ENCODE measurements around the gene ZSCAN10.
A peak's percentile ranks its signal among the peaks of the same experiment; 100 is the strongest.
"Not testable (repeated sequence)": the region's sequence is repeated elsewhere in the genome, so short reads cannot be mapped to it uniquely, and the experiment has no call there.

The ZSCAN10 gene

GRCh38 chr16:3057181-3058138, 41.6 kb downstream of the ZSCAN10 start:
- Histone ChIP-seq H3K36me3 (ENCODE audit: insufficient read depth, low read length) (no peaks in the 10 kb centered on the region), H3F3A (ENCODE audit: low read depth) (no peaks in the 10 kb centered on the region), H4K20me1 (ENCODE audit: insufficient read depth, low read length, poor library complexity, severe bottlenecking) (peaks cover 8% of the 10 kb centered on the region), H3K9me3 (ENCODE audit: insufficient read depth, low read depth, low read length) (no peaks in the 10 kb centered on the region), H3K27me3 (ENCODE audit: insufficient read depth, low read length, poor library complexity, severe bottlenecking) (no peaks in the 10 kb centered on the region), H3K4me1 (ENCODE audit: insufficient read depth, low read length, poor library complexity, severe bottlenecking) (peaks cover 10% of the 10 kb centered on the region), H3K9me2 (replicated peaks; ENCODE audit: low read depth, low read length) (no peaks in the 10 kb centered on the region), H3K4me2 (ENCODE audit: low read depth, low read length, poor library complexity, severe bottlenecking) (peak overlapping the region; percentile 63), H3K9ac (ENCODE audit: low read depth, low read length, poor library complexity, severe bottlenecking) (peak overlapping the region; percentile 88), H2AFZ (ENCODE audit: low read length) (no peak overlapping the region), H3K4me3 (ENCODE audit: low read length, poor library complexity, severe bottlenecking) (peak overlapping the region; percentile 82), H3K79me2 (ENCODE audit: insufficient read depth, low read length) (peaks cover 18% of the 10 kb centered on the region; the same call in 1 of the 2 replicates)
- TF ChIP-seq EZH2phosphoT487 (IDR thresholded peaks at IDR 0.05; ENCODE audit: borderline replicate concordance) (no peak), CTCF (conservative IDR thresholded peaks at IDR 0.05; ENCODE audit: low read length) (no peak)

GRCh38 chr16:3056336-3057180, 42.5 kb downstream of the ZSCAN10 start:
- H3K9me3 ChIP-seq (ENCODE audit: insufficient read depth, low read depth, low read length), result no peaks in the 10 kb centered on the region
- no peaks in the 10 kb centered on the region for H3K36me3 ChIP-seq (ENCODE audit: insufficient read depth, low read length)
- H3K79me2 ChIP-seq (ENCODE audit: insufficient read depth, low read length), result peaks cover 18% of the 10 kb centered on the region; the same call in 1 of the 2 replicates
- no peaks in the 10 kb centered on the region for H3K9me2 ChIP-seq (replicated peaks; ENCODE audit: low read depth, low read length)
- H3K4me1 ChIP-seq (ENCODE audit: insufficient read depth, low read length, poor library complexity, severe bottlenecking), result peaks cover 10% of the 10 kb centered on the region
- H3F3A ChIP-seq (ENCODE audit: low read depth), result no peaks in the 10 kb centered on the region
- no peak overlapping the region for H3K4me3 ChIP-seq (ENCODE audit: low read length, poor library complexity, severe bottlenecking)
- H4K20me1 ChIP-seq (ENCODE audit: insufficient read depth, low read length, poor library complexity, severe bottlenecking), result peaks cover 8% of the 10 kb centered on the region
- H2AFZ ChIP-seq (ENCODE audit: low read length), result no peak overlapping the region
- peak overlapping the region; percentile 63 for H3K4me2 ChIP-seq (ENCODE audit: low read depth, low read length, poor library complexity, severe bottlenecking)
- no peak overlapping the region for H3K9ac ChIP-seq (ENCODE audit: low read depth, low read length, poor library complexity, severe bottlenecking)
- TF ChIP-seq EZH2phosphoT487 (IDR thresholded peaks at IDR 0.05; ENCODE audit: borderline replicate concordance), result no peak
- TF ChIP-seq CTCF (conservative IDR thresholded peaks at IDR 0.05; ENCODE audit: low read length), result no peak
- H3K27me3 ChIP-seq (ENCODE audit: insufficient read depth, low read length, poor library complexity, severe bottlenecking), result no peaks in the 10 kb centered on the region

GRCh38 chr16:3055734-3056115, 43.4 kb downstream of the ZSCAN10 start:
- H3K9me3 ChIP-seq (ENCODE audit: insufficient read depth, low read depth, low read length); H3K27me3 ChIP-seq (ENCODE audit: insufficient read depth, low read length, poor library complexity, severe bottlenecking); H4K20me1 ChIP-seq (ENCODE audit: insufficient read depth, low read length, poor library complexity, severe bottlenecking); H3K4me3 ChIP-seq (ENCODE audit: low read length, poor library complexity, severe bottlenecking); H3K9ac ChIP-seq (ENCODE audit: low read depth, low read length, poor library complexity, severe bottlenecking); H3K9me2 ChIP-seq (replicated peaks; ENCODE audit: low read depth, low read length); H2AFZ ChIP-seq (ENCODE audit: low read length); H3F3A ChIP-seq (ENCODE audit: low read depth); H3K4me2 ChIP-seq (ENCODE audit: low read depth, low read length, poor library complexity, severe bottlenecking); H3K36me3 ChIP-seq (ENCODE audit: insufficient read depth, low read length): not testable (repeated sequence)
- H3K4me1 ChIP-seq (ENCODE audit: insufficient read depth, low read length, poor library complexity, severe bottlenecking), result peaks cover 10% of the 10 kb centered on the region
- H3K79me2 ChIP-seq (ENCODE audit: insufficient read depth, low read length), result peaks cover 18% of the 10 kb centered on the region; the same call in 1 of the 2 replicates

Measured in Loucy (cell line).